Measurements from ENCODE around the gene AHCYL2.

The AHCYL2 gene

DNA sequence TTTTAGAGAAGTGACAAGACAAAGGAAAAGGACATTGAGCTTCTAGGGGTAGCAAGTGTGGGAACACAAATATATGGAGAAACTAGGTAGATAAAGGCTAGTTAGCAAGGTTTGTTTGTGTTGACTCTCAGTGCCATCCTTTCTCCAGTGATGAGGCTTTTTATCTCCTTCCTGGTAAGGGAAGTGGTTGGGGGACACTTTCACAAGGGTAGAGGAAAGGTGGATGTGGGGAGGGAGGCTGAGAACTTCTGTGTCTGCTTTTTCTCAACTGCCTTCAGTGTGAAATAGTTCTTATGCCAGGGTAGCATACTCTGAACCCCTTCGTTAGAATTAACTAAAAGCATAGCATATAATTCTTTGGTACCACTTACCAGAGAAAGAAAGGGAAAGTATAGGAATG, 116.4 kb downstream of the AHCYL2 start:
- no peaks in the 10 kb centered on the region for H3K79me2 ChIP-seq (ENCODE audit: control insufficient read depth, low read length)
- peaks cover 3% of the 10 kb centered on the region; the same call in 1 of the 2 replicates for H3F3A ChIP-seq (ENCODE audit: control insufficient read depth, insufficient read depth)
- no peak overlapping the region for H3K4me2 ChIP-seq (ENCODE audit: low read length)
- TF ChIP-seq, protein P1, sequence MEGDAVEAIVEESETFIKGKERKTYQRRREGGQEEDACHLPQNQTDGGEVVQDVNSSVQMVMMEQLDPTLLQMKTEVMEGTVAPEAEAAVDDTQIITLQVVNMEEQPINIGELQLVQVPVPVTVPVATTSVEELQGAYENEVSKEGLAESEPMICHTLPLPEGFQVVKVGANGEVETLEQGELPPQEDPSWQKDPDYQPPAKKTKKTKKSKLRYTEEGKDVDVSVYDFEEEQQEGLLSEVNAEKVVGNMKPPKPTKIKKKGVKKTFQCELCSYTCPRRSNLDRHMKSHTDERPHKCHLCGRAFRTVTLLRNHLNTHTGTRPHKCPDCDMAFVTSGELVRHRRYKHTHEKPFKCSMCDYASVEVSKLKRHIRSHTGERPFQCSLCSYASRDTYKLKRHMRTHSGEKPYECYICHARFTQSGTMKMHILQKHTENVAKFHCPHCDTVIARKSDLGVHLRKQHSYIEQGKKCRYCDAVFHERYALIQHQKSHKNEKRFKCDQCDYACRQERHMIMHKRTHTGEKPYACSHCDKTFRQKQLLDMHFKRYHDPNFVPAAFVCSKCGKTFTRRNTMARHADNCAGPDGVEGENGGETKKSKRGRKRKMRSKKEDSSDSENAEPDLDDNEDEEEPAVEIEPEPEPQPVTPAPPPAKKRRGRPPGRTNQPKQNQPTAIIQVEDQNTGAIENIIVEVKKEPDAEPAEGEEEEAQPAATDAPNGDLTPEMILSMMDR (IDR thresholded peaks at IDR 0.05; ENCODE audit: low read depth, low read length, poor library complexity, severe bottlenecking): no peak
- TF ChIP-seq EZH2phosphoT487 (IDR thresholded peaks at IDR 0.05; ENCODE audit: borderline replicate concordance, low read length): no peak
- no peaks in the 10 kb centered on the region for H3K9me2 ChIP-seq (replicated peaks; ENCODE audit: control insufficient read depth, low read length)
- no peaks in the 10 kb centered on the region for H3K27me3 ChIP-seq (ENCODE audit: control insufficient read depth, low read length)
- H4K20me1 ChIP-seq (ENCODE audit: control insufficient read depth, insufficient read depth, low read depth, low read length): no peaks in the 10 kb centered on the region; the same call in 1 of the 2 replicates
- H3K4me3 ChIP-seq (ENCODE audit: low read length): no peak overlapping the region
- no peak overlapping the region for H3K27ac ChIP-seq (ENCODE audit: low read depth, low read length)
- H3K9me3 ChIP-seq (ENCODE audit: control insufficient read depth, insufficient read depth, low read length): no peaks in the 10 kb centered on the region
- H3K36me3 ChIP-seq (ENCODE audit: control insufficient read depth, low read length): no peaks in the 10 kb centered on the region
- peaks cover 29% of the 10 kb centered on the region for H3K4me1 ChIP-seq (ENCODE audit: control insufficient read depth, low read length)

DNA sequence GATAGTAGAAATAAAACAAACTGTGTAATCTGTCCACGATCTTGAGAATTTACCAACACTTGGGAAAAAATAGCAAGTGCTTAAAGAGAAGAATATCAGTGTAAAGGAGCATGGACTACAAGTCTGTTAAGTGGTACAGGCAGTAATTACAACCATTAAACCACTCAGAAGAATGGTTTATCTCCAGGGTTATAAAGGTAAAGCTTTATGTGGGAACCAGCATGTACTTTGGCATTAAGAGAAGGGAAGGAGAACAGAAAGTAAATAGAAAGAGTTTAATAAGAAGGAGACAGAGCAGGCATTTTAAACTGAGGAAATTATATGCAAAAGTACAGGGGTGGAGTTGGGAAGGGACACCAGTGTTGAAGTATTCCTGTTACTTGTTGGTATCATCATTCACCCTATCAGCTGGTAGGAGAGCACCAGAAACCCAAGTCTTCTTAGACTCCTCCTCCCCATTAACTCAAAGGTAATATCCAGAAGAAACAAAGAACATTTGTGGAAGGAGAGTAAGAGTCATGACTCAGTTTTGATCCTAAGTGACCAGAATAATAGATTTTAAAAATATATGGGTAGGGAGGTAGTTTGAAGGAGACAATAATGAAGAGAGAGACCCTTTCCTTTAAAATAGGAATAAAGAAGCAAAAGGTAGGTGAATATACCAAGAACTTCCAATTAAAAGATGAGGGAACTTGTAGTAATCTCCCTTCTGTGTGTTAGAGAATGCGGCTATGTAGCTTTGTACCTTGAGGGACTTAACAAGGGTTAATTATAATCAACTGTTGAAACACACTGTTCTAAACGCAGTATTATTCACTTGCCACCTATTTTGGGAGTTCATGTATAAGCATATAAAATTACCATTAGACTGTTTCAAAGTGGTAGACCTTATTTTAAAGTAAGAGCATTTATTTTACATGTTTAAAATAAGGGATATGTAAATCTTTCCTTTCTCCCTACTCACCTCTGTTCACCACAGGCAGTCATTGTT, 117.3 kb downstream of the AHCYL2 start:
- Histone ChIP-seq H3K4me3 (ENCODE audit: low read length) (no peak overlapping the region), H3K9me3 (ENCODE audit: control insufficient read depth, insufficient read depth, low read length) (no peaks in the 10 kb centered on the region), H3K27me3 (ENCODE audit: control insufficient read depth, low read length) (no peaks in the 10 kb centered on the region), H3K4me1 (ENCODE audit: control insufficient read depth, low read length) (peaks cover 31% of the 10 kb centered on the region), H3K79me2 (ENCODE audit: control insufficient read depth, low read length) (no peaks in the 10 kb centered on the region), H3K27ac (ENCODE audit: low read depth, low read length) (no peak overlapping the region), H4K20me1 (ENCODE audit: control insufficient read depth, insufficient read depth, low read depth, low read length) (no peaks in the 10 kb centered on the region; the same call in 1 of the 2 replicates), H3K36me3 (ENCODE audit: control insufficient read depth, low read length) (no peaks in the 10 kb centered on the region), H3K9me2 (replicated peaks; ENCODE audit: control insufficient read depth, low read length) (no peaks in the 10 kb centered on the region), H3K4me2 (ENCODE audit: low read length) (no peak overlapping the region), H3F3A (ENCODE audit: control insufficient read depth, insufficient read depth) (peaks cover 3% of the 10 kb centered on the region; the same call in 1 of the 2 replicates)
- no peak for TF ChIP-seq EZH2phosphoT487 (IDR thresholded peaks at IDR 0.05; ENCODE audit: borderline replicate concordance, low read length)
- TF ChIP-seq, protein P1 (IDR thresholded peaks at IDR 0.05; ENCODE audit: low read depth, low read length, poor library complexity, severe bottlenecking): no peak

DNA sequence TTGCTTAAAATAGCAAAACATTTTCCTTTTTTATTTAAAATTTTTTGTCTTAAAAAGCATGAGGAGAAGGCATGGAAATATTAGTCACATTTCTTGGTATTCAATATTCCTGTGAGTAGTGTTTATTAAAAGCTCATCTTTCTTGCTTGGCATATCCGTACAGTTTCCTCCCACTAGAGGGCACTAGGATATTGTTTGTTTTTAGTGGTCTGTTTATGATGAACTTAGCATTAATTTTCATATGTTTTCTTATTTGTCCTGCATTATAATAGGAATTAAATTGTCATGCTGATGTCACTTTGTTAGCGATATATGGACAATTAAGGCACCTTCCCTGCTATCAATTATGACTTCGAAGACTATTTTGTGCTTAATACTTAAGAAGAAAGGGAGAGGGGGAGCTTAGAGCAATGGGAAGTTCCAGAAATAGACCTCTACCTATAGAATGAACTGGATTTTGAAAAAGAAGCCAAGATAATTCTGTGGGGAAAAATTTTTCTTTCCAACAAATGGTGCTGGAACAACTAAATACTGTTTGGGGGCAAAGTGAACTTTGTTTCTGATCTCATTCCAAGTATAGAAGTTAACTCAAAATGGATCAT, 118.4 kb downstream of the AHCYL2 start:
- Histone ChIP-seq H3K4me2 (ENCODE audit: low read length) (peak overlapping the region; percentile 46; the same call in 1 of the 2 replicates), H3K79me2 (ENCODE audit: control insufficient read depth, low read length) (no peaks in the 10 kb centered on the region)
- TF ChIP-seq EZH2phosphoT487 (IDR thresholded peaks at IDR 0.05; ENCODE audit: borderline replicate concordance, low read length): no peak
- TF ChIP-seq, protein P1 (IDR thresholded peaks at IDR 0.05; ENCODE audit: low read depth, low read length, poor library complexity, severe bottlenecking): peak; percentile 90

More for the DNA sequence above, 118.4 kb downstream of the AHCYL2 start:
- Histone ChIP-seq H3K9me2 (replicated peaks; ENCODE audit: control insufficient read depth, low read length) (no peaks in the 10 kb centered on the region), H3K4me3 (ENCODE audit: low read length) (no peak overlapping the region), H3K4me1 (ENCODE audit: control insufficient read depth, low read length) (peaks cover 31% of the 10 kb centered on the region), H4K20me1 (ENCODE audit: control insufficient read depth, insufficient read depth, low read depth, low read length) (no peaks in the 10 kb centered on the region; the same call in 1 of the 2 replicates), H3F3A (ENCODE audit: control insufficient read depth, insufficient read depth) (peaks cover 3% of the 10 kb centered on the region; the same call in 1 of the 2 replicates), H3K27ac (ENCODE audit: low read depth, low read length) (no peak overlapping the region), H3K36me3 (ENCODE audit: control insufficient read depth, low read length) (no peaks in the 10 kb centered on the region), H3K9me3 (ENCODE audit: control insufficient read depth, insufficient read depth, low read length) (no peaks in the 10 kb centered on the region), H3K27me3 (ENCODE audit: control insufficient read depth, low read length) (no peaks in the 10 kb centered on the region)
